K562 (cell line): ENCODE results near the gene BSCL2. TPM values are rescaled to one million over a fixed set of nuclear protein-coding genes. Genes with fewer than 3 reads are reported as not detected.

Experiments
- CEBPB ChIP-seq: fragments of 450-650 bp; IDR thresholded peaks from 2 replicates; pipeline ENCODE4 v1.6.1; 2016; ENCODE audit warnings: missing genetic modification characterization, missing compliant biosample characterization
- CHD4 ChIP-seq: fragments of 200-600 bp; sonication (generic); IDR thresholded peaks from 3 replicates; pipeline ENCODE4 v1.6.1; 2012; ENCODE audit warnings: low read depth, mild to moderate bottlenecking, mixed read lengths, low read length, inconsistent platforms; ENCODE audit not compliant: insufficient read depth, insufficient replicate concordance, poor library complexity, severe bottlenecking
- CREM ChIP-seq: IDR thresholded peaks from 2 replicates; pipeline ENCODE4 v1.6.1; 2014; ENCODE audit warnings: antibody characterized with exemption, low read depth
- HMG20A ChIP-seq: fragments of 450-650 bp; formaldehyde crosslinking; conservative IDR thresholded peaks from 2 replicates; pipeline ENCODE4 v1.4.0; 2020; ENCODE audit warnings: mild to moderate bottlenecking, mixed read lengths
- IFI16 ChIP-seq: fragments of 250-450 bp; sonication (Bioruptor Pico); IDR thresholded peaks from 2 replicates; pipeline ENCODE4 v2.1.2; 2022; ENCODE audit warnings: mild to moderate bottlenecking, inconsistent platforms
- KLF13 ChIP-seq: fragments of 450-650 bp; IDR thresholded peaks from 2 replicates; pipeline ENCODE4 v1.6.1; 2016; ENCODE audit warnings: missing genetic modification characterization, low read depth, mild to moderate bottlenecking, missing compliant biosample characterization, moderate library complexity, borderline replicate concordance
- MAFK ChIP-seq: IDR thresholded peaks from 2 replicates; pipeline ENCODE4 v1.6.1; 2011; ENCODE audit warnings: low read length, improper control_type of control experiment
- MCM2 ChIP-seq: fragments of 450-650 bp; IDR thresholded peaks from 2 replicates; pipeline ENCODE4 v1.6.1; 2017; ENCODE audit warnings: low read depth, mild to moderate bottlenecking
- NCOR1 ChIP-seq: fragments of 450-650 bp; IDR thresholded peaks from 2 replicates; pipeline ENCODE4 v1.6.1; 2016; ENCODE audit warnings: mild to moderate bottlenecking, moderate library complexity
- NR0B1 ChIP-seq: fragments of 450-650 bp; IDR thresholded peaks from one replicate; pipeline ENCODE4 v1.6.1; 2018; ENCODE audit warnings: mild to moderate bottlenecking, moderate library complexity; ENCODE audit not compliant: partially characterized antibody
- POLR2A ChIP-seq: fragments of 450-650 bp; conservative IDR thresholded peaks from 2 replicates; pipeline ENCODE4 v1.6.1; 2016
- RNF2 ChIP-seq: sonication (generic); IDR thresholded peaks from 2 replicates; pipeline ENCODE4 v1.6.1; 2016
- RUNX1 ChIP-seq: sonication (generic); IDR thresholded peaks from 2 replicates; pipeline ENCODE4 v1.6.1; 2016; ENCODE audit warnings: antibody characterized with exemption, low read depth
- TAF7 ChIP-seq: fragments of 450-650 bp; IDR thresholded peaks from 2 replicates; pipeline ENCODE4 v1.6.1; 2016; ENCODE audit warnings: missing genetic modification characterization, missing compliant biosample characterization
- TFAP4 ChIP-seq: sonication (generic); formaldehyde crosslinking; IDR thresholded peaks from 2 replicates; pipeline ENCODE4 v1.8.0; 2022; ENCODE audit warnings: missing genetic modification reagents, mild to moderate bottlenecking, moderate library complexity, borderline replicate concordance
- UBTF ChIP-seq, 2 experiments: IDR thresholded peaks; 2 replicates each; pipeline ENCODE4 v1.6.1; 2012; ENCODE audit warnings: improper control_type of control experiment in 2 of 2, low read depth in 2 of 2, low read length in 2 of 2, borderline replicate concordance in 1 of 2
- ZBTB8A ChIP-seq: fragments of 450-650 bp; IDR thresholded peaks from 2 replicates; pipeline ENCODE4 v1.6.1; 2018; ENCODE audit warnings: mild to moderate bottlenecking, moderate library complexity; ENCODE audit not compliant: partially characterized antibody
- ZC3H8 ChIP-seq: fragments of 450-650 bp; IDR thresholded peaks from 2 replicates; pipeline ENCODE4 v1.6.1; 2017
- ZNF134 ChIP-seq: fragments of 250-450 bp; sonication (Bioruptor Pico); conservative IDR thresholded peaks from 2 replicates; pipeline ENCODE4 v1.4.0; 2020
- polyA plus RNA-seq, 8 experiments: library from polyadenylated mRNA; depleted of rRNA in 4 of 8; stranded (reverse) in 5 of 8; unstranded in 3 of 8; fragments of >200 nt; fragmentation: Nextera tagmentation in 2 of 8; fragmentation: Illumina TruSeq in 1 of 8; extraction: Ambion mirVana in 2 of 8; extraction: Trizol in 1 of 8; gene quantifications; 2 replicates each; pipeline versions ENCODE4 v1.2.1 to v1.2.3, GENCODE V29; 2011 to 2014; ENCODE audit warnings: inconsistent platforms in 1 of 8, missing spikeins in 1 of 8
- total RNA-seq, 7 experiments: library from RNA; depleted of rRNA in 6 of 7; stranded (reverse); fragments of >200 nt in 6 of 7; fragmentation: Illumina TruSeq in 2 of 7; extraction: Trizol in 2 of 7; gene quantifications; 2 replicates each; pipeline versions ENCODE4 v1.2.1 to v1.2.3, GENCODE V29; 2011 to 2021; ENCODE audit warnings: low replicate concordance in 1 of 7
- TF ChIP-seq, protein P1 (sequence below): sonication (generic); formaldehyde crosslinking; IDR thresholded peaks from 2 replicates; pipeline ENCODE4 v1.8.0; 2022; ENCODE audit warnings: mild to moderate bottlenecking, low read depth, missing genetic modification reagents
- TF ChIP-seq, protein P2 (sequence below): fragments of 250-450 bp; sonication (Bioruptor Pico); IDR thresholded peaks from 2 replicates; pipeline ENCODE4 v1.5.0; 2020; ENCODE audit warnings: mild to moderate bottlenecking, borderline replicate concordance

The BSCL2 gene
- total and polyA plus RNA-seq, 9 of the 15 experiments (the other 6 are each of a cell fraction or from before 2014, with no cell fraction given), result 18.9 to 51.7 (median 35.2) TPM

DNA sequence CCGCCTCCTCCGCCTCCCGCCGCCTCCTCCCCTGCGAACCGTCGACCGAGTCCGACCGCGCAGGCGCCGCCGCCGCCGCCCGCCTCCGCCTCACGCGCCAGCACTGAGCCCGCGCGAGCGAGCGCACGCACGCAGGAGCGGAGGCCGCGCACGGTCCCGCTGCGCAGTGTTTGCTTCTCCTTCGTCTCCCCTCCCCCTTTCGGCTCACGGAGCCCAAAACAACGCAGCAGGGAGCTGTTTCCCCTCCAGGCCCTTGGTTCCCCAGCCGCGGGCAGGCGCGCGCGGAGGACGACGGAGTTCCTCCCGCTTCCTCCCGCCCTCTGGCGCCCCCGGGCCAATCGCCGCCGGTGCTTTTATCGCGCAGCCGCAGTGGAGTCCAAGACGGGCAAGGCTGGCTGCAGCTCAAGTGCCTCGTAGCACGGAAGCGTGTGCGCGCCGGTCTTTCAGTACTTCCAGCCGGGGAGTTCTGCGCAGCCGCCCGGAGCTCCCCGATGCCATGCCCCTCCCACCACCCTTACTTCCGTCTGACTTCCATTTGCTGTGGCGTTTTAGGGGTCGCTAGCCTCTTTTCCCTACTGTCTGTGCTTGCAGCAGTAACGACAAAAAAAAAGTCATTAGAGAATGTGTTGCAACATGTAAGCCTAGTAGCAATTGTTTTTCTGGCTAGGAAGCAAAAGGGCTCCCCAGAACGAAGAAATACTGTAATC is 20.1 kb upstream of the BSCL2 start, which contains the start of gene HNRNPUL2 (continued):
- TF ChIP-seq TFAP4 (CRISPR knock-in tag) (peak; percentile 84), RNF2 (peak; percentile 93), UBTF (IDR thresholded peaks at IDR 0.05; ENCODE audit: borderline replicate concordance in 1 of 2, low read depth in 2 of 2, low read length in 2 of 2) (peak in 1 of 2 experiments; percentile 51; a peak in 2 of 4 replicates), NR0B1 (no peak), ZC3H8 (no peak), MCM2 (no peak), RUNX1 (0 out of 2 replicates have a peak, but pooled peaks have one; percentile 13), HMG20A (CRISPR knock-in tag) (no peak), CHD4 (no peak), CREM (peak; percentile 52; the same call in 1 of the 2 replicates), POLR2A (peak; percentile 95), CEBPB (tag) (no peak), MAFK (no peak), KLF13 (tag) (peak; percentile 74; the same call in 1 of the 2 replicates), TAF7 (tag) (0 out of 2 replicates have a peak, but pooled peaks have one; percentile 48), NCOR1 (no peak), ZNF134 (CRISPR knock-in tag) (no peak), IFI16 (CRISPR knock-in tag) (no peak), ZBTB8A (no peak)
- TF ChIP-seq, protein P1, sequence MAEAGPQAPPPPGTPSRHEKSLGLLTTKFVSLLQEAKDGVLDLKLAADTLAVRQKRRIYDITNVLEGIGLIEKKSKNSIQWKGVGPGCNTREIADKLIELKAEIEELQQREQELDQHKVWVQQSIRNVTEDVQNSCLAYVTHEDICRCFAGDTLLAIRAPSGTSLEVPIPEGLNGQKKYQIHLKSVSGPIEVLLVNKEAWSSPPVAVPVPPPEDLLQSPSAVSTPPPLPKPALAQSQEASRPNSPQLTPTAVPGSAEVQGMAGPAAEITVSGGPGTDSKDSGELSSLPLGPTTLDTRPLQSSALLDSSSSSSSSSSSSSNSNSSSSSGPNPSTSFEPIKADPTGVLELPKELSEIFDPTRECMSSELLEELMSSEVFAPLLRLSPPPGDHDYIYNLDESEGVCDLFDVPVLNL, result no peak
- TF ChIP-seq, protein P2, sequence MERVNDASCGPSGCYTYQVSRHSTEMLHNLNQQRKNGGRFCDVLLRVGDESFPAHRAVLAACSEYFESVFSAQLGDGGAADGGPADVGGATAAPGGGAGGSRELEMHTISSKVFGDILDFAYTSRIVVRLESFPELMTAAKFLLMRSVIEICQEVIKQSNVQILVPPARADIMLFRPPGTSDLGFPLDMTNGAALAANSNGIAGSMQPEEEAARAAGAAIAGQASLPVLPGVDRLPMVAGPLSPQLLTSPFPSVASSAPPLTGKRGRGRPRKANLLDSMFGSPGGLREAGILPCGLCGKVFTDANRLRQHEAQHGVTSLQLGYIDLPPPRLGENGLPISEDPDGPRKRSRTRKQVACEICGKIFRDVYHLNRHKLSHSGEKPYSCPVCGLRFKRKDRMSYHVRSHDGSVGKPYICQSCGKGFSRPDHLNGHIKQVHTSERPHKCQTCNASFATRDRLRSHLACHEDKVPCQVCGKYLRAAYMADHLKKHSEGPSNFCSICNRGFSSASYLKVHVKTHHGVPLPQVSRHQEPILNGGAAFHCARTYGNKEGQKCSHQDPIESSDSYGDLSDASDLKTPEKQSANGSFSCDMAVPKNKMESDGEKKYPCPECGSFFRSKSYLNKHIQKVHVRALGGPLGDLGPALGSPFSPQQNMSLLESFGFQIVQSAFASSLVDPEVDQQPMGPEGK, result no peak
